ENCODE data around the gene DCAF16. TPM values are rescaled to one million over a fixed set of nuclear protein-coding genes. Genes with fewer than 3 reads are reported as not detected.
"Not testable (repeated sequence)": the region's sequence is repeated elsewhere in the genome, so short reads cannot be mapped to it uniquely, and the experiment has no call there.

The DCAF16 gene
- 25.0 and 25.5 TPM in 2 replicates for total RNA-seq

DNA sequence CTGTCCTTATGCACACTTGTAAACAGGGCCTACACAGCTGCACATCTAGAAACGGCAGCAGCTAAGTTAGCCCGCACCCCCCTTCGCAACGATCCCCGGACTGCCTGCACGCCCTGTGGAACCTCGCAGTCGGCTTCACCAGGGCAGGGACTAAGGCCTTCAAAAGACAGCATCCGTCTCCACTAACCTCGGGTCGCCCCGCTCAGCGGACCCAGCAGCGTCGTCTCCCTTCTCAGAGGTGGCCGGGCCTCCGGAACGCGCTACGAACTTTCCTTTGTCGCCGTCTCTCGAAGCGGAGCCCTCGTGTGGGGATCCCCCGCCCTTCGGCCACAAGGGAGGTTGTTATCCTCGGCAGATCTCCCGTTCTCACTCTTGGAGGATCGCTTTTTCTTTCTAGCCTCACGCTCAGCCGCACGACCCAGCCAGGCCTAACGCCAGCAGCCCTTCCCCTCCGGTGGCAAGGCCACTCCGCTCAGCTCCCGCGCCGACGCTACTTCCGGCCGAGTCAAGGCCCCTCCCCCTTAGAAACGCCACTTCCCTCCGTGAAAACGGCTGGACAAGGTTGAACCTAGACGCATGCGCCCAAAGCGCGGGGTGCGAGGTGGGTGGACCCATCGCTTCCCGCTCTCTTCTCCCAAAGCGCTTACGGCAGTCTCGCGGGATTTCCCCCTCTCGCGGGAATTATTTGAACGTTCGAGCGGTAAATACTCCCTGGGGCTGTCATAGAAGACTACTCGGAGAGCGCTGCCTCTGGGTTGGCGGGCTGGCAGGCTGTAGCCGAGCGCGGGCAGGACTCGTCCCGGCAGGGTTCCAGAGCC lies at the start of gene DCAF16, which contains the start of gene NCAPG:
DCAF16 (minus strand) TSS at position 498 of the 818 bp plus-strand sequence. CDS start 6,616 bp downstream, outside the sequence.
NCAPG (plus strand) TSS at position 720 of the 818 bp plus-strand sequence. CDS start 99 bp downstream, outside the sequence.
- FAIRE-seq (no peak), DNase-seq (ENCODE audit: low read depth) (peak; percentile 96)
- peak within 1 kb of the TSS; percentile 98 for H3K4me3 ChIP-seq (ENCODE audit: low read depth, low read length)
- TF ChIP-seq, protein P1, sequence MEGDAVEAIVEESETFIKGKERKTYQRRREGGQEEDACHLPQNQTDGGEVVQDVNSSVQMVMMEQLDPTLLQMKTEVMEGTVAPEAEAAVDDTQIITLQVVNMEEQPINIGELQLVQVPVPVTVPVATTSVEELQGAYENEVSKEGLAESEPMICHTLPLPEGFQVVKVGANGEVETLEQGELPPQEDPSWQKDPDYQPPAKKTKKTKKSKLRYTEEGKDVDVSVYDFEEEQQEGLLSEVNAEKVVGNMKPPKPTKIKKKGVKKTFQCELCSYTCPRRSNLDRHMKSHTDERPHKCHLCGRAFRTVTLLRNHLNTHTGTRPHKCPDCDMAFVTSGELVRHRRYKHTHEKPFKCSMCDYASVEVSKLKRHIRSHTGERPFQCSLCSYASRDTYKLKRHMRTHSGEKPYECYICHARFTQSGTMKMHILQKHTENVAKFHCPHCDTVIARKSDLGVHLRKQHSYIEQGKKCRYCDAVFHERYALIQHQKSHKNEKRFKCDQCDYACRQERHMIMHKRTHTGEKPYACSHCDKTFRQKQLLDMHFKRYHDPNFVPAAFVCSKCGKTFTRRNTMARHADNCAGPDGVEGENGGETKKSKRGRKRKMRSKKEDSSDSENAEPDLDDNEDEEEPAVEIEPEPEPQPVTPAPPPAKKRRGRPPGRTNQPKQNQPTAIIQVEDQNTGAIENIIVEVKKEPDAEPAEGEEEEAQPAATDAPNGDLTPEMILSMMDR (IDR thresholded peaks at IDR 0.05; ENCODE audit: insufficient read depth, low read length, severe bottlenecking) = no peak
- H3K27me3 ChIP-seq (ENCODE audit: control insufficient read depth, insufficient read depth, low read length) = no peaks in the 10 kb centered on the region
- H3K36me3 ChIP-seq (ENCODE audit: control insufficient read depth, insufficient read depth, low read length) = no peaks in the 10 kb centered on the region

DNA sequence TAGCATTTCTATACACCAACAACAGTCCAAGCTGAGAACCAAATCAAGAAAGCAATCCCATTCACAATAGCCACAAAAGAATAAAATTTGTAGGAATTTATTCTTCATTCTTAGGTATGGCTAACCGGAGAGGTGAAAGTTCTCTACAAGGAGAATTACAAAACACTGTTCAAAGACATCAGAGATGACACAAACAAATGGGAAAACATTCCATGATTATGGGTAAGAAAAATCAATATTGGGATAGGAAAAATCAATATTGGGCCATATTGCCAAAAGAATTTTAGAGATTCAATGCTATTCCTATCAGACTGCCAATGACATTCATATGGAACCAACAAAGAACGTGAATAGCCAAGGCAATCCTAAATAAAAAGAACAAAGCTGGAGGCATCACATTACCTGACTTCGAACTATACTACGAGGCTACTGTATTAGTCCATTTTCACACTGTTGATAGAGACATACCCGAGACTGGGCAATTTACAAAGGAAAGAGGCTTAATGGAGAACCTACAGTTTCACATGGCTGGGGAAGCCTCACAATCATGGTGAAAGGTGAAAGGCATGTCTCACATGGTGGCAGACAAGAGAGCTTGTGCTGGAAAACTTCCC lies 49.3 kb upstream of the DCAF16 start:
- no peak for FAIRE-seq
- H3K36me3 ChIP-seq (ENCODE audit: control insufficient read depth, insufficient read depth, low read length) = no peaks in the 10 kb centered on the region
- H3K4me3 ChIP-seq (ENCODE audit: low read depth, low read length) = no peak overlapping the region
- no peak for DNase-seq (ENCODE audit: low read depth)
- TF ChIP-seq, protein P1 (IDR thresholded peaks at IDR 0.05; ENCODE audit: insufficient read depth, low read length, severe bottlenecking) = no peak
- no peaks in the 10 kb centered on the region for H3K27me3 ChIP-seq (ENCODE audit: control insufficient read depth, insufficient read depth, low read length)

DNA sequence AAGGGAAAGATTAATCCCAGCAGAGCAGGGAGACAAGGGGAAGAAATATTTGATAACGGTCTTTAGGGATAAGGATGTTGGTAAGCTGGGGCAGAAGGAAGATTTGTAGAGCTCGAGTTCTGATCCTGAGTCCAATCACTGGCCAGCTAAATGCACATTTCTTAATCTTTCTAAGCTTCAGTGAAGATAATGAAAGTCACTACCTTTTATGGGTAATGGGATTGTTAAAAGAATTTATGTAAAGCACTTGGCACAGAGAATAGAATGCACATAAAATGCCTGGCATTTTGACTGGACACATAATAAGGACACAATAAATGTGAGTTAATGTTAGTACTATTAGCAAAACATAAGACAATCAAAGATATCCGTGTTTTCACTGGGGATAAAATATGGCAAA lies 43.5 kb upstream of the DCAF16 start:
- TF ChIP-seq, protein P1 (IDR thresholded peaks at IDR 0.05; ENCODE audit: insufficient read depth, low read length, severe bottlenecking) = no peak
- no peak for DNase-seq (ENCODE audit: low read depth)
- no peaks in the 10 kb centered on the region for H3K36me3 ChIP-seq (ENCODE audit: control insufficient read depth, insufficient read depth, low read length)
- no peak for FAIRE-seq
- H3K27me3 ChIP-seq (ENCODE audit: control insufficient read depth, insufficient read depth, low read length) = no peaks in the 10 kb centered on the region
- H3K4me3 ChIP-seq (ENCODE audit: low read depth, low read length) = no peak overlapping the region

DNA sequence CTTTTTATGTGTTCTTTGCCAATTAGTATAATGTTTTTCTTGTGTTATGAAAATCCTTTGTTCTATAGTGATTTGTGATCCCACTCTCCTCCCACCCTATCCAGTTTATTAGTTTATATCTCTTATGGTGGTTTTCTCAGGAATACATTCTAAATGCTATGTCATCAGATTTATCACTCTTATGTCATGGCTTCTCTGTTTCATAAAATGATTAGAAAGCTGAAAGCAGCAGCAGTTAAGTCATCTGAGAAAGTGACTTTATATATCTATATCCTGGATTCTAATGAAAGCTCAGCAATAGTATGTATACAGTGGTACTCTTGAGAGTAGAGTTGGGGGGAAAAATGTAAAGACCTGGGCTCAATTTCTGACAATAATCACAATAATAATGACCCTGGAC lies 41.4 kb upstream of the DCAF16 start:
- TF ChIP-seq, protein P1 (IDR thresholded peaks at IDR 0.05; ENCODE audit: insufficient read depth, low read length, severe bottlenecking) = no peak
- no peaks in the 10 kb centered on the region for H3K27me3 ChIP-seq (ENCODE audit: control insufficient read depth, insufficient read depth, low read length)
- no peak for FAIRE-seq
- no peak overlapping the region for H3K4me3 ChIP-seq (ENCODE audit: low read depth, low read length)
- no peaks in the 10 kb centered on the region for H3K36me3 ChIP-seq (ENCODE audit: control insufficient read depth, insufficient read depth, low read length)
- DNase-seq (ENCODE audit: low read depth) = no peak

DNA sequence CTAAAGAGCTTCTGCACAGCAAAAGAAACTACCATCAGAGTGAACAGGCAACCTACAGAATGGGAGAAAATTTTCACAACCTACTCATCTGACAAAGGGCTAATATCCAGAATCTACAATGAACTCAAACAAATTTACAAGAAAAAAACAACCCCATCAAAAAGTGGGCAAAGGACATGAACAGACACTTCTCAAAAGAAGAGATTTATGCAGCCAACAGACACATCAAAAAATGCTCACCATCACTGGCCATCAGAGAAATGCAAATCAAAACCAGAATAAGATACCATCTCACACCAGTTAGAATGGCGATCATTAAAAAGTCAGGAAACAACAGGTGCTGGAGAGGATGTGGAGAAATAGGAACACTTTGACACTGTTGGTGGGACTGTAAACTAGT lies 39.7 kb upstream of the DCAF16 start:
- not testable (repeated sequence) for FAIRE-seq; H3K27me3 ChIP-seq (ENCODE audit: control insufficient read depth, insufficient read depth, low read length); H3K4me3 ChIP-seq (ENCODE audit: low read depth, low read length); H3K36me3 ChIP-seq (ENCODE audit: control insufficient read depth, insufficient read depth, low read length); DNase-seq (ENCODE audit: low read depth)

DNA sequence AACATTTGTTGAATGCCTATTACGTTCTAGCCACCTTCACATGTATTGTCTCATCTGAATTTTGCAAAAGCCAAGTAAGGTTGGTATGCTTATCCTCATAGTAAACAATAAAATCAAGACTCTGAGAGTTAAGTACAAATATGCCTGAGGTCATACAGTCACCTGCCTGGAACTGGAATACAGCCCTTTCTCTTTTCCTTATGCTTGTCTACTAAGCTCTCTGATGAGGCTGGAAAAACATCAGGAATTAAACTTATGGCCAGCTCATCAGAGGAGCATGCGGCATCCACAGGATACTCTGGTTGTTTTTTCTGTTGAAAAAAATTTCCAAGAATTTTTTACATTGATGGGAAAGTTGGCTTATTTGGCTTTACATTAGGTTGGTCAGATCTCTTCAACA lies 35.7 kb upstream of the DCAF16 start:
- FAIRE-seq = no peak
- peak; percentile 51 for DNase-seq (ENCODE audit: low read depth)
- Histone ChIP-seq H3K36me3 (ENCODE audit: control insufficient read depth, insufficient read depth, low read length) (no peaks in the 10 kb centered on the region), H3K27me3 (ENCODE audit: control insufficient read depth, insufficient read depth, low read length) (no peaks in the 10 kb centered on the region), H3K4me3 (ENCODE audit: low read depth, low read length) (no peak overlapping the region)
- TF ChIP-seq, protein P1 (IDR thresholded peaks at IDR 0.05; ENCODE audit: insufficient read depth, low read length, severe bottlenecking) = no peak

Measured in bronchial epithelial cell (primary cell).